ENCODE results near the gene MYL11. TPM values are rescaled to one million over a fixed set of nuclear protein-coding genes. Genes with fewer than 3 reads are reported as not detected.

MYL11 gene
- polyA plus RNA-seq, 1 of the 3 experiments (the other 2 are of a cell fraction) = 0.23 TPM

DNA sequence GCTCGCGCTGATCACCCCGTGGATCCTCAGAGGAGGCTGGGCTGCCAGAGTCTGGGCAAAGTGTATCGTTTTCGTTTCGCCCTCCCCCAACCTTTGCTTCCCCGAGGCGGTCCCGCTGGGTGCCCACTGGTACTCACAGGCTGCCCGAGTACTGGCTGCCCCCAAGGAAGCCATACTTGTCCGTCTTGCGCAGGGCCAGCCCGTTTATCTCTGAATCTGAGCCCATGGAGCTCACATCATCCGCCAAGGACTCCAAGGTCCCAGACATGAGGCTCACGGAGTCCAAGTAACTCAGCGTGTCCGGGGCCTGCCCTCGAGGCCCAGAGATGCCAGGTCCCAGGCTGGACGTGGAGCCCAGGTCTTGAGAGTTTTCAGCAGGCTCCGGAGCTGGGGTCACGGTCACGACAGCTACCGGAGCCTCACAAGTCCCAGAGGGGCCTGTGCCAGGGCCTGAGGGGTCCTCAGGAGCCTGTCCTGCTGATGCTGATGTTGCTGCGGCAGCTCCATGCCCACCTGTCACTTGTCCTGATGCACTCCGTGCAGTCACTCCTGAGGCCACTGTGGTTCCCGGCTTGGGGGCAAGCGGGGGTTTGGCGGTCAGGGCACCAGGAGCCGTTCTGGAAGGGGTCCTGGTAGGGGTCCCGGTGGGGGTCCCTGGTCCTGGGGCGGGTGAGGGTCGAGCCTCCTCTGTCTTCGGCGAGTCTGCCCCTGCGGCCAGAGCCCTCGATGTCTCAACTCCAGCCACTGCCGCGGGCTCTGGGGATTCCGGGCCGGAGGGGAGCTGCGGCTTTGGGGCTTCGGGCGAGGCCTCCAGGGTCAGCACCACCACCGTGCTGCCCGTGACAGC, 5.3 kb upstream of the MYL11 start:
- ChIA-PET POLR2A (interaction anchor here (0.6 to 3.4 kb wide), 6 partner anchors 8 to 40 kb away, joined by 3 to 19 read pairs (median 5); partner anchors contain the start of genes CD2BP2, ZNF48 and ZNF771), CTCF (interaction anchor here (0.7 to 1.6 kb wide), 5 partner anchors 13 to 61 kb away, joined by 3 to 7 read pairs (median 4); partner anchors contain the start of genes CD2BP2 and DCTPP1)
- no peaks in the 10 kb centered on the region for H3K9me2 ChIP-seq
- peaks cover 56% of the 10 kb centered on the region for H3K79me2 ChIP-seq (ENCODE audit: insufficient read depth)
- TF ChIP-seq, protein P1, sequence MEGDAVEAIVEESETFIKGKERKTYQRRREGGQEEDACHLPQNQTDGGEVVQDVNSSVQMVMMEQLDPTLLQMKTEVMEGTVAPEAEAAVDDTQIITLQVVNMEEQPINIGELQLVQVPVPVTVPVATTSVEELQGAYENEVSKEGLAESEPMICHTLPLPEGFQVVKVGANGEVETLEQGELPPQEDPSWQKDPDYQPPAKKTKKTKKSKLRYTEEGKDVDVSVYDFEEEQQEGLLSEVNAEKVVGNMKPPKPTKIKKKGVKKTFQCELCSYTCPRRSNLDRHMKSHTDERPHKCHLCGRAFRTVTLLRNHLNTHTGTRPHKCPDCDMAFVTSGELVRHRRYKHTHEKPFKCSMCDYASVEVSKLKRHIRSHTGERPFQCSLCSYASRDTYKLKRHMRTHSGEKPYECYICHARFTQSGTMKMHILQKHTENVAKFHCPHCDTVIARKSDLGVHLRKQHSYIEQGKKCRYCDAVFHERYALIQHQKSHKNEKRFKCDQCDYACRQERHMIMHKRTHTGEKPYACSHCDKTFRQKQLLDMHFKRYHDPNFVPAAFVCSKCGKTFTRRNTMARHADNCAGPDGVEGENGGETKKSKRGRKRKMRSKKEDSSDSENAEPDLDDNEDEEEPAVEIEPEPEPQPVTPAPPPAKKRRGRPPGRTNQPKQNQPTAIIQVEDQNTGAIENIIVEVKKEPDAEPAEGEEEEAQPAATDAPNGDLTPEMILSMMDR (IDR thresholded peaks at IDR 0.05) = no peak
- TF ChIP-seq FOSL2 (IDR thresholded peaks at IDR 0.05; ENCODE audit: borderline replicate concordance, low read depth) (no peak), YY1 (IDR thresholded peaks at IDR 0.05; ENCODE audit: low read depth) (no peak; the same call in 1 of the 2 replicates), FOXJ3 (CRISPR knock-in tag; IDR thresholded peaks at IDR 0.05) (no peak), CHD2 (IDR thresholded peaks at IDR 0.05; ENCODE audit: low read length, partially characterized antibody) (no peak), TAF1 (IDR thresholded peaks at IDR 0.05; ENCODE audit: borderline replicate concordance, low read depth, low read length) (no peak), NRF1 (IDR thresholded peaks at IDR 0.05; ENCODE audit: low read depth, low read length) (no peak), MEF2A (IDR thresholded peaks at IDR 0.05; ENCODE audit: borderline replicate concordance, low read depth) (no peak)
- peaks cover 13% of the 10 kb centered on the region in 2 experiments for H3K36me3 ChIP-seq (replicated peaks in 1 of 2; ENCODE audit: control insufficient read depth in 1 of 2, insufficient read depth in 2 of 2, low read length in 1 of 2)
- H3K9me3 ChIP-seq = no peaks in the 10 kb centered on the region
- H3F3A ChIP-seq (replicated peaks; ENCODE audit: insufficient read depth) = no peaks in the 10 kb centered on the region
- DNase-seq = no peak
- peak overlapping the region; percentile 80 for H3K9ac ChIP-seq
- H3K27me3 ChIP-seq (ENCODE audit: insufficient read depth) = no peaks in the 10 kb centered on the region
- H3K4me1 ChIP-seq (ENCODE audit: control insufficient read depth in 1 of 2, insufficient read depth in 2 of 2, low read depth in 1 of 2, low read length in 1 of 2) = peaks cover 4 to 37% of the 10 kb centered on the region in 2 experiments; a peak in 3 of 4 replicates
- H3K27ac ChIP-seq (ENCODE audit: low read depth in 2 of 2, low read length in 1 of 2) = peak overlapping the region; percentile 57 to 77; a peak in 3 of 4 replicates
- H4K20me1 ChIP-seq (ENCODE audit: insufficient read depth) = peaks cover 49% of the 10 kb centered on the region
- no peak overlapping the region for H2AFZ ChIP-seq (ENCODE audit: low read depth)
- peak overlapping the region; percentile 97 for H3K4me2 ChIP-seq
- H3K4me3 ChIP-seq (ENCODE audit: low read depth in 2 of 2, low read length in 1 of 2) = peak overlapping the region; percentile 74 to 87
- 5% methylated on average over 16 of the region's 45 CpGs for WGBS (ENCODE audit: low lambda C conversion rate)

DNA sequence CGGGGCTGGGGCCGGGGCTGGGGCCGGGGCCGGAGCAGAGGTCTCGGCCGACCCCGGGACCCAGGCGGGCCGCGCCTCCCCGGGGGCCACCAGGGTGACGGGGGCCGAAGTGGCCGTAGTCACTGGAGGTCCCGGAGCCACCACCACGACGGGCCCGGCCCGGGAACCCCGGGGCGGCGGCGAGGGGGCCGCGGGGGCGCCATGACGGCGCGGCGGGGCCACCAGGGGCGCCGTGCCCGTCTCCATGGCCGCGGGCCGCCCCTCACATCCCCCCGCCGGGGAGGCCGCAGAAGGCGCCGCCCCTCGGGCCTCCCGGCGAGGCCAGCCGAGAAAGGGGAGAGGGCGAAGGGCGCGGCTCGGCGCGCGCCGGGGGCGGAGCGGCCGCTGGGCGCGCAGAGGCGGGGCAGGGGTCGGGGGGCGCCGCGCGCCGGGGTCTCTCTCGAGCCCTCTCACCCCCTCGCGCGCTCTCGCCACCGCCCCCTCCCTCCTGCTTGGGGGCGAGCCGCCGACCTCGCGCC, 4.6 kb upstream of the MYL11 start:
- peaks cover 8 to 9% of the 10 kb centered on the region in 2 experiments for H3K36me3 ChIP-seq (replicated peaks in 1 of 2; ENCODE audit: control insufficient read depth in 1 of 2, insufficient read depth in 2 of 2, low read length in 1 of 2)
- no peaks in the 10 kb centered on the region for H3K9me2 ChIP-seq
- peak overlapping the region; percentile 57 to 77; a peak in 3 of 4 replicates for H3K27ac ChIP-seq (ENCODE audit: low read depth in 2 of 2, low read length in 1 of 2)
- DNase-seq = no peak
- H3K4me3 ChIP-seq (ENCODE audit: low read depth in 2 of 2, low read length in 1 of 2) = peak overlapping the region; percentile 74 to 87
- H3K9me3 ChIP-seq = no peaks in the 10 kb centered on the region
- H3K4me1 ChIP-seq (ENCODE audit: control insufficient read depth in 1 of 2, insufficient read depth in 2 of 2, low read depth in 1 of 2, low read length in 1 of 2) = peaks cover 4 to 37% of the 10 kb centered on the region in 2 experiments; a peak in 3 of 4 replicates
- CTCF ChIA-PET = interaction anchor here (1.3 to 1.6 kb wide), 3 partner anchors 10 to 40 kb away, joined by 4 to 7 read pairs (median 5); partner anchors contain the start of gene CD2BP2
- no peaks in the 10 kb centered on the region for H3F3A ChIP-seq (replicated peaks; ENCODE audit: insufficient read depth)
- no CpG with 5 or more reads among the region's 76 CpGs for WGBS (ENCODE audit: low lambda C conversion rate)
- POLR2A ChIA-PET = interaction anchor here (0.6 to 3.4 kb wide), 5 partner anchors 8 to 39 kb away, joined by 3 to 19 read pairs (median 4); partner anchors contain the start of genes CD2BP2 and ZNF771
- H3K27me3 ChIP-seq (ENCODE audit: insufficient read depth) = no peaks in the 10 kb centered on the region
- no peak overlapping the region for H2AFZ ChIP-seq (ENCODE audit: low read depth)
- H4K20me1 ChIP-seq (ENCODE audit: insufficient read depth) = peaks cover 43% of the 10 kb centered on the region
- peaks cover 49% of the 10 kb centered on the region for H3K79me2 ChIP-seq (ENCODE audit: insufficient read depth)
- peak overlapping the region; percentile 97 for H3K4me2 ChIP-seq
- peak overlapping the region; percentile 80 for H3K9ac ChIP-seq
- TF ChIP-seq POLR2AphosphoS5 (IDR thresholded peaks at IDR 0.05; ENCODE audit: low read depth, low read length) (0 out of 2 replicates have a peak, but pooled peaks have one; percentile 42), EP300 (IDR thresholded peaks at IDR 0.05; ENCODE audit: borderline replicate concordance in 1 of 2, low read depth in 1 of 2, low read length in 1 of 2) (no peak), CHD2 (IDR thresholded peaks at IDR 0.05; ENCODE audit: low read length, partially characterized antibody) (no peak), USF2 (IDR thresholded peaks at IDR 0.05; ENCODE audit: borderline replicate concordance, low read depth, low read length) (no peak), MXI1 (IDR thresholded peaks at IDR 0.05; ENCODE audit: low read depth, low read length) (no peak), SIN3A (IDR thresholded peaks at IDR 0.05; ENCODE audit: borderline replicate concordance, low read depth, low read length) (peak; percentile 51; the same call in 1 of the 2 replicates), MEF2A (IDR thresholded peaks at IDR 0.05; ENCODE audit: borderline replicate concordance, low read depth) (no peak), PBX3 (IDR thresholded peaks at IDR 0.05) (no peak), RCOR1 (IDR thresholded peaks at IDR 0.05; ENCODE audit: low read length) (no peak), RXRA (IDR thresholded peaks at IDR 0.05; ENCODE audit: borderline replicate concordance, low read depth) (no peak), EZH2phosphoT487 (IDR thresholded peaks at IDR 0.05; ENCODE audit: borderline replicate concordance, low read depth) (no peak), TAF1 (IDR thresholded peaks at IDR 0.05; ENCODE audit: borderline replicate concordance, low read depth, low read length) (no peak)
- TF ChIP-seq, protein P1 (IDR thresholded peaks at IDR 0.05) = 0 out of 2 replicates have a peak, but pooled peaks have one; percentile 10

All from SK-N-SH (cell line).